HG03039 (cell line): ENCODE results near the gene N4BP2.
A peak's percentile ranks its signal among the peaks of the same experiment; 100 is the strongest.

Experiments
- ATAC-seq: cut with Tn5 transposase; IDR thresholded peaks from one replicate; pipeline ENCODE4 v1.9.1; 2021; ENCODE audit warnings: mild to moderate bottlenecking, moderate library complexity; ENCODE audit not compliant: unreplicated experiment

N4BP2 gene

GRCh38 chr4:40204507-40205258, 148.0 kb downstream of the N4BP2 start:
- no peak for ATAC-seq

- ATAC-seq: peak; percentile 31
These were observed 148.9 kb downstream of the N4BP2 start for GRCh38 chr4:40205259-40206198.

DNA sequence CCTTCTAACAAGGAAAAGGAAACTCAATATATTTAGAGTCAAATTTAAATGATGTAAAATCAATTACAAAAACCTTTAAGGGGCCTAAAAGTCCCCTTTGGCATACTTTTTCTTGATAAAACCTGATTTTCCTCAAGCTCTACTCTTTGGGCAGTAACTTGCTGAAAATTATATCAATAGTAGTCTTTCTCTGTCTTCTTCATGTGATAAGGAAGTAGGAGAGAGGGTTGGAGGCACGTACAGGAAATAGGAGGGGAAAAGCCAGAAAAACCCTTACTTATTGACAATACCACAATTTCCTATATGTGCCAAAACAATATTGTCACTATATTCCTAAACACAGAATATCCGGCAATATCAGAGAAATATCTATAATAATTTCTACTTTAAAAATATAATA, 149.8 kb downstream of the N4BP2 start:
- ATAC-seq: no peak
